ENCODE measurements around the gene DACH1. TPM values are rescaled to one million over a fixed set of nuclear protein-coding genes. Genes with fewer than 3 reads are reported as not detected.

DACH1 gene
- polyA plus RNA-seq, 3 donors, result 0.03 to 0.69 (median 0.26) TPM

- no peak overlapping the region for H2AFZ ChIP-seq (ENCODE audit: insufficient read depth, low read depth, low read length, poor library complexity, severe bottlenecking)
- intact Hi-C loops (cut with micrococcal nuclease), result no loop called here
- peaks cover 0 to 9% (median 0%) of the 10 kb centered on the region in 7 donors for H3K9me3 Mint-ChIP-seq
These were observed 77.2 kb downstream of the DACH1 start for GRCh38 chr13:71789693-71790329.

GRCh38 chr13:71789037-71789436, 78.0 kb downstream of the DACH1 start:
- Histone ChIP-seq H3K36me3 (replicated peaks in 1 of 2; ENCODE audit: control insufficient read depth in 1 of 2, insufficient read depth in 2 of 2, low read length in 2 of 2) (no peaks in the 10 kb centered on the region), H4K20me1 (ENCODE audit: insufficient read depth, low read length) (no peaks in the 10 kb centered on the region), H3K79me2 (ENCODE audit: insufficient read depth, low read length) (no peaks in the 10 kb centered on the region), H3K9me3 (replicated peaks in 1 of 2; ENCODE audit: control insufficient read depth in 1 of 2, insufficient read depth in 1 of 2, low read length in 2 of 2) (peaks cover 0 to 7% of the 10 kb centered on the region in 2 donors), H3K4me2 (replicated peaks; ENCODE audit: extremely low read depth, low read length, poor library complexity, severe bottlenecking) (no peak overlapping the region), H2AFZ (ENCODE audit: insufficient read depth, low read depth, low read length, poor library complexity, severe bottlenecking) (no peak overlapping the region), H3K9ac (ENCODE audit: insufficient read depth, low read length, poor library complexity, severe bottlenecking) (no peak overlapping the region), H3K4me1 (ENCODE audit: control insufficient read depth in 1 of 2, insufficient read depth in 2 of 2, low read length in 2 of 2) (no peaks in the 10 kb centered on the region), H3K27ac (ENCODE audit: low read depth in 1 of 2, low read length in 2 of 2) (no peak overlapping the region), H3K4me3 (replicated peaks in 1 of 3; ENCODE audit: low read depth in 2 of 3, low read length in 3 of 3) (no peak overlapping the region), H3K27me3 (ENCODE audit: control insufficient read depth in 2 of 2, insufficient read depth in 2 of 2, low read length in 2 of 2) (no peaks in the 10 kb centered on the region)
- intact Hi-C loops (cut with micrococcal nuclease), result no loop called here
- Mint-ChIP-seq H3K4me3 (no peak overlapping the region), H3K9me3 (peaks cover 0 to 9% (median 0%) of the 10 kb centered on the region in 7 donors), H3K27ac (no peak overlapping the region), H3K4me1 (peaks cover 3% of the 10 kb centered on the region), H3K36me3 (peaks cover 0 to 4% of the 10 kb centered on the region in 2 donors), H3K27me3 (ENCODE audit: low read depth in 3 of 3) (peaks cover 0 to 1% (median 0%) of the 10 kb centered on the region in 3 donors)
- no peak for TF ChIP-seq CTCF (IDR thresholded peaks at IDR 0.05)
- DNase-seq, result no peak

More at GRCh38 chr13:71789693-71790329, 77.2 kb downstream of the DACH1 start:
- WGBS (ENCODE audit: insufficient coverage), result no CpG with 5 or more reads among the region's 5 CpGs
- DNase-seq, result no peak
- Histone ChIP-seq H3K27ac (ENCODE audit: low read depth in 1 of 2, low read length in 2 of 2) (no peak overlapping the region), H3K4me3 (replicated peaks in 1 of 3; ENCODE audit: low read depth in 2 of 3, low read length in 3 of 3) (no peak overlapping the region), H3K4me1 (ENCODE audit: control insufficient read depth in 1 of 2, insufficient read depth in 2 of 2, low read length in 2 of 2) (no peaks in the 10 kb centered on the region), H3K9me3 (replicated peaks in 1 of 2; ENCODE audit: control insufficient read depth in 1 of 2, insufficient read depth in 1 of 2, low read length in 2 of 2) (peaks cover 0 to 7% of the 10 kb centered on the region in 2 donors), H4K20me1 (ENCODE audit: insufficient read depth, low read length) (no peaks in the 10 kb centered on the region), H3K4me2 (replicated peaks; ENCODE audit: extremely low read depth, low read length, poor library complexity, severe bottlenecking) (no peak overlapping the region), H3K9ac (ENCODE audit: insufficient read depth, low read length, poor library complexity, severe bottlenecking) (no peak overlapping the region), H3K36me3 (replicated peaks in 1 of 2; ENCODE audit: control insufficient read depth in 1 of 2, insufficient read depth in 2 of 2, low read length in 2 of 2) (no peaks in the 10 kb centered on the region), H3K79me2 (ENCODE audit: insufficient read depth, low read length) (no peaks in the 10 kb centered on the region), H3K27me3 (ENCODE audit: control insufficient read depth in 2 of 2, insufficient read depth in 2 of 2, low read length in 2 of 2) (no peaks in the 10 kb centered on the region)
- H3K4me1 Mint-ChIP-seq, result peaks cover 3% of the 10 kb centered on the region
- no peak for TF ChIP-seq CTCF (IDR thresholded peaks at IDR 0.05)
- peaks cover 0 to 1% (median 0%) of the 10 kb centered on the region in 3 donors for H3K27me3 Mint-ChIP-seq (ENCODE audit: low read depth in 3 of 3)
- H3K27ac Mint-ChIP-seq, result no peak overlapping the region
- H3K4me3 Mint-ChIP-seq, result no peak overlapping the region
- peaks cover 0 to 4% of the 10 kb centered on the region in 2 donors for H3K36me3 Mint-ChIP-seq

All from CD14-positive monocyte (primary cell).